8988T (cell line): ENCODE data around the gene DNASE1.

ENCODE experiments used
- DNase-seq: peaks from one replicate; pipeline ENCODE4 v3.0.0; 2011

The DNASE1 gene

DNA sequence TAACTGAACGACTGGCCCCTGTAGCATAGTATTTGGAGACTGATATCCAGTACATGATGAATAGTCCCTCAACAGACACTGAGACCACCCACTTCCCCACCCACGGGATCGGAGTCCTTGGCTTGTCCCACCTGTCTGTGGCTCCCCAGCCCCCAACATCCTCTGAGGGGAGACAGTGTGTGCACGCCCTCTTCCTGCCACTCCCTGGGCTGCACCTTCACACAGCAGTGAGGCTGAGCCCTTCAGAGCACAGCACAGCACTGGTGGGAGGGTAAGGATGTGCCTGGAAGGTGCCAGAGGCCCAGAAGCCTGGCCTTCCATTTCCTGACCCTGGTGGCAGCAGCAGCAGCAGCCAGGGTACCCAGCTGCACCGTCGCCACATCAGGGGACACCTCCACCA is 11.0 kb downstream of the DNASE1 start:
- DNase-seq, result no peak

DNA sequence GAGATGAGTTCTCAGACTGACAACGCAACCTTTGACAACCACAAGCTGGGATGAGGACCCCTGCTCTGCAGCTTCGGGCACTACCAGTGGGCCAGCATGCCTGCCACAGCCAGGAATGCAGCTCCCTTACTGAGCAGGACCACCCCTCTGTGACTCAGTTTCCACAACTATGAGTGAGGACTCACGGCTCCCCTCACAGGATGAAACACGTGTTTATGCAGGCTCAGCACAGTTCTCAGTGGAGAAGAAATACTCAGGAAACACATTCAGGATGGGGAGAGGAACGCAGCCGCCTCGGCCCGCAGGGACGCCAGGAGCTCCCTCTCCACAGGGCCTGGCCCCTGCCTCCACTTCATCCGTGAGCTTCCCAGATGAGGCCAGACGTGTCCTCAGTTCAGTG is 14.1 kb downstream of the DNASE1 start:
- no peak for DNase-seq

DNA sequence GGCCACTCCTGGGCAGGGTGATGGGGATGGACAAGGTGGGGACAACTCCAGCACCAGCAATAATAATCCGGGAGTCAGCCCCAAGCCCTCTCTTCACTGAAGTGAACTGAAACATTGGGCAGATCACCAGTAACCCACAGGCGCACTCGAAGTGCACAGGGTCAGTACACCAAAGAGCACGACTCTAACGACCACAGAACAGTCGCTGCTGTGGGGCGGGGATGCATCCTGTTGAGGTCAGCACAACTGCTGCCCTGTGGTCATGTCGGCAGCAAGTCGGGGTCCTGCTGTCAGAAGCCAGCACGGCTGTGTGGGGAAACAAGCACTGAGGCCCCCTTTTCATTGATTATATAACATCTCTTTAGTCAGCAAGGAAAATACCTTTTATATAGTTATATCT is 14.6 kb downstream of the DNASE1 start:
- DNase-seq, result no peak

DNA sequence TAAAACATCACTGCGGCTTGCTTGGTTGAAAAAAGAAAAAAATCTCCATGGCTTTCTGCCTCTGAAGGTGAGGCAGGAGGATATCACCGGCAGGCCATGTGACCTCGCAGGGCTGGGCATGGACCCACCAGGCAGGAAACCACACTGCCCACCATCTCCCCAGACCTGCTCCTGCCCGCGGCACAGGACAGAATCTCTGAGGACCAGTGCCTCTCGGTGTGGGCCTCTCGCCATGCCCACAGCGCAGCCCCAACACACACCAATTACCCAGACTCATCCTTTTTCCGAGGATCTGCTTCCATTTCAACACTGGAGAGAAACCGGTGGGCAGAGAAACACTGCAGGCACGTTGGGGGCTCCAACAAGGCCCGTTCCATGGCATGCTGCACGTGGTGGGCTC is 16.2 kb downstream of the DNASE1 start:
- DNase-seq, result no peak

DNA sequence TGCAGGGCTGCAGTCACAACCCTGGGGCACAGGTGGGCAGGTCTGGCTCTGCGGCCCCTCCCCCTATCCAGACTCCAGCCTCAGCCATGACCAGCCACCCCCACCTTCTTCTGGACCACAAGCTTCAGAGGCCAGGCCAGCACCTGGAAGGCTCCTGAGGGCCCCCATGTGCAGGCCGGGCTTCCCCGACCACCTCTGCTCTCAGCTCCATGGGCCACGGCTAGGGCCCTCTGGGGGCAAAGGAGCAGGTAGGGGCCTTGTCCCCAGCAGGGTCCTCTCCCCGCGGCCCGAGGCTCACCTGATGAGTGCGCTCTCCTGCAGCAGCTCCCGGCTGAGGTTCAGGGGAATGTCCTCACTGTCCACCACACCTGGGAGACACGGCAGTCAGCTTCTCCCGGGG is 16.9 kb downstream of the DNASE1 start:
- DNase-seq, result no peak

DNA sequence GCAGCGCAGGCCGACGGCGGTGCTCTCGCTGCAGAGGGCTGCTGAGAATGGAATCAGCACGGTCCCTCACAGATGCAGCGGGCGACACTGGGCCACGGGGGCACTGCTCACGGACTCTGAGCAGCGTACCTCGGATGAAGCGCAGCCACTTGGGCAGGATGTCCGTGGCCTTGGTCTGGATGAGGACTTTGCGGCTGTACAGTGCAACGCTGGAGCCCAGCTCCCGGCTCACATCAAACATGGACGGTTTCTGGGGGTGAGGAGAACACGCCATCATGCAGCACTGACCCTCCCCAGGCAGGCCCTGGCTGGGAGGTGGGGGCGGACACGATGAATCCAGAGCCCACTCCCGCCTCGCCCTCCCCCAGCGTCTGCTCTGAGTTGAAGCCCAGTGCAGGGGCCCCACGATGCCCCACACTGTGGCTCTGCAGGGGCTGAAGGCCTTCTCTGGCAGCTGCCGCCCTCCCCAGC is 18.1 kb downstream of the DNASE1 start:
- DNase-seq, result no peak

DNA sequence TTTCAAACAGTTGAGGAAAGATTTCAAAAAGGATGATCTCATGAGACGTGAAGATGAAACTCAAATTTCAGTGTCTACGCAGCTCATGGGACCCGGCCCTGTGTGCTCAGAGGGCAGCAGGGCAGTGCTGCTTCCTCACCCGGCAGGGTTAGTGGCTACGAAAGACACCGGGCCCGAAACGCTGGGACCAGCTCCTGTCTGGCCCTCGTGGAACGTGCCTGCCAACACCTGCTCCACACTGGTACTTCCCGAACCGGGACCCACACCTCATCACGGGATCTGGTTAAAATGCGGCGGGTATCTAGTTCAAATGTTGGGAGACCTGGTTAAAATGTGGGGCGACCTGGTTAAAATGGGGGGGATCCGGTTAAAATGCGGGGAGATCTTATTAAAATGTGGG is 18.7 kb downstream of the DNASE1 start:
- DNase-seq, result no peak

DNA sequence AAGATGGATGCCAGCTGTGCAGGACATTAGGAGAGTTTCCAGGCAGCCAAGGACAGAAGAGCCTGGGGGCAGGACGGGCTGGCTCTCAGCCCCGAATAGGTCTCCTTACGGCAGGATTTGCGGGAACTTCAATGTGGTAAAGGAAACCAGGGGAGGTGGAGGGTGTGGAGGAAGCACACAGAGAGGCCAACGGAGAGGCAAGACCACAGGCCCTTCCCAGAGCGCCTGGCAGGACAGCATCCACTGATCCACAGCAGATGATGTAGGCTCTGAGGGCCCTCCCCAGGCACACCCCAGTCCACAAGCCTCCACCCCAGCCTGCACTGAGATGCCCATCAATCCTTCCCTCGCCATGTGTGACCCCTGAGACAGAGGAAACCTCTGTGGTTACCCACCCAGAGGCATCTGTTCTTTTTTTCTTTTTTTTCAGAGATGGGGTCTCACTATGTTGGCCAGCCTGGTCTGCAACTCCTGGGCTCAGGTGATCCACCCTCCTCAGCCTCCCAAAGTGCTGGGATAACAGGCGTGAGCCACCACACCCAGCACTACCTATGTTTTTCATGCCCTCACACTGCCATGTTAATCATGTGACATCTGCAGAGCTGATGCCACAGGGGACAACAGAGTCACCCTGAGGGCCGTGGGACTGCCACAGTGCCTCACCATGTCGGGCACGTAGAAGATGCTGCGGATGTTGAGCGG is 19.3 kb downstream of the DNASE1 start:
- DNase-seq, result no peak

DNA sequence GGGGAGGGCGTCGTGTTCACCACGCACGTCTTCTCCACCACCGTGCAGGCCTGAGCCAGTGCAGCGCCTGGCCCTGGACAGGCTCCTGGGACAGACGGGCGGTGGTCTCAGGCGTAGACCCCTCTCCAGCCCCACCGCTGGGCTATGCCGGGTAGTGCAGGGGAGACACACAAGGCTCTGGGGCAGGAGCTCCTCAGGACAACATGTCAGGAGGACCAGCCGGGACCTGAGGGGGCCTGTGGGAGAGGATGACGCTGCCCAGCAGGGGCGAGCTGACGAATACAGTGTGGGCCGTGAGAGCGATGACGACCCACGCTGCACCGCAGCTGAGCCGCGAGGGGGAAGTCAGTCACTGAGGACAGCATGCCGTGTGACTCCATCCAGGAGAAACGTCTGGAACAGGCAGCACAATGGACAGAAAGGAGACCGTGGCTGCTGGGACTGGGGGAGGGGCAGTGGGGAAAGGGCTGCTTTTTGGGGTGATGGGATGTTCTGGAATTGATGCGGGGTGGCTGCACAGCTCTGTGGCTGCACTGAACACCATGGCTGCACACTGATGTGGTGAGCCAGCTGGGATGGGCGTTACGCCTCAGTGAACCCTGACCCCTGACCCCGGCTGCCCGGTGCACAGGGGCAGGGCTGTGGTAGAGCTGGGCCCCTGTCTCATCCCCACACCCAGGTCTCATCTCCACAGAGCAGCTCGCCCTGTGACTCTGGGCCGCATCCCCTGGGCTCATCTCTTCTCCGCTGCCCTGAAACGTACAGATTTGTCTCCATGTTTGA is 20.2 kb downstream of the DNASE1 start:
- no peak for DNase-seq

DNA sequence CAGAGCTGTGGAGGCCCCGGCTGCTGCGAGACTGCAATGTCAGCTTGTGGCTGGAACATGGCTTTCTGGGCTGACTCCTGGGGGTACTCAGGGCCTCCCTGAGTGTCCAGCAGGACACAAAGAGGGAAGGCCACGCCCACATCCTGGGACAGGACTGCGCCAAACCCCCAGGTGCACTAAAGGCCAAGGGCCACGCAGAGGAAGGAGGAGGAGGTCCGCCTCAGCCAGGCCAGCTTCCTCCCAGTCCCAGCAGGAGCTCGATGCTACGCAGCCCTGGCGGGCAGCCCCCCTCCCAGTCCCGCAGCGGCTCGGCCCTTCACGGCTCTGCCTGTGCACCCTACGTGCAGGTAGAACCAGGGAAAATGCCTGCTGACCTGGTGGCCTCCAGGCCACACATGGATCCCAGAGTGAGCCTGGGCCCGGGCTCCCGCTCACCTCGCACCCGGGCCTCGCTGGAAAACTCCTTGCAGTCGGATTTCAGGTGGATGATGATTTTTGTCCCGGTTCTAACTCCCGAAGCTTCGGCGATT is 21.2 kb downstream of the DNASE1 start:
- DNase-seq, result no peak

DNA sequence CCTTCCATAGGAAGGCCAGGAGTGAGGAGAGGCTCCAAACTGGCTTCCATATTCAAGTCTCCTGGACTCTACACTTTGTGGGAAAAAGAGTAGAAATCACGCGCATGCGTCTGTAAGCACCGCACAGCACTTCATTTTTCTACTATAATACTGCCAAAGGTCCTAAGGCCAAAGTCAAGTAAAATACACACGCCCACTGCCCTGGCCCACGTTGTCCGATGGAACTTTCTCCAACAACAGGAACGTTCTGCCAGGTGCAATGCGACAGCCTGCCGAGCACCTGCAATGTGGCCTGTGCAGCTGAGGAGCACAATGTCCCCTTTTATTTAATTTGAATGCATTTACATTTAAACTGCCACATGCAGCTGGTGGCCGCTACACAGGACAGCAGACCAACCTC is 23.5 kb downstream of the DNASE1 start:
- DNase-seq, result no peak

DNA sequence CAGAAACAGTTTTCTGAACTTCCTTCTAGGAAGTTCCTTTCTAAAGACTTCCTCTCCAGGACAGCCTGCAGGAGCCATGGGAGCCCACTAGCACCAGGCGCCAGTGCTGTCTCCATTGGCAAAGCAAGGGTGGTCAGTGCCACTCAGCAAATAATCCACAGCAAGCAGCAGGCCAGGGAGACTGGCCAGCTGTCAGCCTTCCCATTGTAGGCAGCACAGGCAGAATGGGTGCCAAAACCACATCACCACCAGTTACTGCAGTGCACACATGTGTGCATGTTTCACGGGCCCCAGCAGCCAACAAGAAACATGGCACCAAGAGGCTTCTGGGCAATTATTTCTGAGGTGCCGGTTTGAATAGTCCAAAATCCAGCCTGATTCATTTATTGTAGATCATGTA is 26.7 kb downstream of the DNASE1 start:
- no peak for DNase-seq

DNA sequence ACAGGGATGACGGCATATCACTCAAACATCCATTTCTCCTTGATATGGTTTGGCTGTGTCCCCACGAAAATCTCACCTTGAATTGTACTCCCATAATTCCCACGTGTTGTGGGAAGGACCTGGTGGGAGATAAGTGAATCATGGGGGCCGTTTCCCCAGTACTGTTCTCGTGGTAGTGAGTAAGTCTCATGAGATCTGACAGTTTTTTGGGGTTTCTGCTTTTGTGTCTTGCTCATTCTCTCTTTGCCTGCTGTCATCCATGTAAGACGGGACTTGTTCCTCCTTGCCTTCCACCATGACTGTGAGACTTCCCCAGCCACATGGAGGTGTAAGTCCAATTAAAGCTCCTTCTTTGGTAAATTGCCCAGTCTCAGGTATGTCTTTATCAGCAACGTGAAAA is 32.5 kb downstream of the DNASE1 start:
- no peak for DNase-seq

DNA sequence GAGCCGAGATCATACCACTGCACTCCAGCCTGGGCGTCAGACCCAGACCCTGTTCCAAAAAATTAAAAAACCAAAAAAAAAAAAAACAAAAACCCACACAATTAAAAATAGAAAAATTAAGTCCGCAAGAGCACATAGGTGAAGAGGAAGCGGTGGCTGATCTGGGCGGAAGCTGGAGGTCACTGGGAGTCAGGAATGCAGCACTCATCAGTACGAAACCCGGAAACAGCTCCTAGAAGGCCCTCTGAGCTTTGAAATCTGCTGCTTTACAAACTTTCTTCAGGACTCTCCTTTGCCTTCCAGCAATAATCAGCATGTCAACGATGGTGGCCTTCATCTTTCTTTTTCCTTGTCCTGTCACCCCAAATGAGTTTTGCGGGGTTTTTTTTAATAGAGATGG is 33.3 kb downstream of the DNASE1 start:
- no peak for DNase-seq

DNA sequence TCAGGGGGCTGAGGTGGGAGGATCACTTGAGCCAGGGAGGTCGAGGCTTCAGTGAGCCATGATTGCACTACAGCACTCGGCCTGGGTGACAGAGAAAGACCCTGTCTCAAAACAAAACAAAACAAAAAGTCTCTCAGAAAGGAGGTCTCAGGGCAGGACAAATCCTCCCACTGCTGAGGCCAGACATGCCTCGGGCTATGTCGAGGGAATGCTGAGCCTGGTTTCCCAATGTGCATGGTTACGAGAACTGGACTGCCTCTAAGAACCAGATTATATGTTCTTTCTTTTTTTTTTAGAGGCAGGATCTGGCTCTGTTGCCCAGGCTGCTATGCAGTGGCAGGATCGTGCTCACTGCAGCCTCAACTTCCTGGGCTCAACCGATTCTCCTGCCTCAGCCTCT is 35.2 kb downstream of the DNASE1 start:
- DNase-seq, result no peak

DNA sequence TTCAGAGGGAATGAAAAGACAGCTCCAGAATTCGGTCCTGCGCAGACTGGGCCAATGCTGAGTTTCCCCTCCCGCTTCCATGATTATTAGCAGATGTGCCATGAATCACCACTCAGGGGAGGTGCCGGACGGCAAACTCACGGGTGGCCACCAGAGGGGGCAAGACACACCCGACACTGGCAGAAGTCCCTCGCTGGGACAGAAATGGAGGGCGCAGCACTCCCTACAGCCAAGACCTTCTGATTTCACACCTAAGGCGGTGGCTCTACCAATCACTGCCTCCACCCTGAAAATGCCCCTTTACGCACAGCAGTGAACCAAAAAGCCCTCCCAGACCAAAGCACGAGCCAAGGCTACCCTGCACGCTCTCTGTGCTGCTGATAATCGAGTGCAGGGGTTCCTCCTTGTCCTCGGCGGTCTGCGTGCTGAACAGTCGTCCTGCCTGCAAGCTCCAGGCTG is 36.0 kb downstream of the DNASE1 start:
- peak; percentile 43 for DNase-seq

DNA sequence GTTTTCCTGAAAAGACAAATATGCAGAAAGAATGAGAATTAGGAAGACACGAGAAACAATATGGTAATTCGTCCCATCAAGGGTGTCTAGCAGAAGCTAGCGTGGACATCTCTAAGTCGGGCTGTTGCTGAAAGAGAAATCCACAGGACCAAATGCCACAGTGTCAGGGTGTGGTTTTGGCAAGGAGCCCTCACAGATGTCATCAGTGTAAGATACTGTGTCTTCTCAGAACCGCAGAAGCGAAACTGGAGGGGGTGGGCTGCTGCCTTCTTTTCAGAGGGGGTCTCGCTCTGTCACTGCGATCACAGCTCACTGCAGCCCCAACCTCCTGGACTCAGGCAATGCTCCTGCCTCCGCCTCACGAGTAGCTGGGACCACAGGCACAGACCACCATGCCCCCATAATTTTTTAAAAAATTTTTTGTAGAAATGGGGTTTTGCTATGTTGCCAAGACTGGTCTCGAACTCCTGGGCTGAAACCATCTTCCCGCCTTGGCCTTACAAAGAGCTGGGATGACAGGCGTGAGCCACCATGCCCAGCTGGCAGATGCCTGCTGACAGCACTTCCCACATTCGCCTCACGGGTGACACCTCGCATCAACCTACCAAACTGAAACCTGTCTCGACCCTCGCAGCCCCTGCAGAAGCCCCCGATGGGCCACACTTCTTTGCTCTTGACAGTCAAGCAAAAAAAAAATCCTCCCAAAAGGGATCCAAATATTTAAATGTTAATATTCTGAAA is 36.7 kb downstream of the DNASE1 start:
- no peak for DNase-seq

DNA sequence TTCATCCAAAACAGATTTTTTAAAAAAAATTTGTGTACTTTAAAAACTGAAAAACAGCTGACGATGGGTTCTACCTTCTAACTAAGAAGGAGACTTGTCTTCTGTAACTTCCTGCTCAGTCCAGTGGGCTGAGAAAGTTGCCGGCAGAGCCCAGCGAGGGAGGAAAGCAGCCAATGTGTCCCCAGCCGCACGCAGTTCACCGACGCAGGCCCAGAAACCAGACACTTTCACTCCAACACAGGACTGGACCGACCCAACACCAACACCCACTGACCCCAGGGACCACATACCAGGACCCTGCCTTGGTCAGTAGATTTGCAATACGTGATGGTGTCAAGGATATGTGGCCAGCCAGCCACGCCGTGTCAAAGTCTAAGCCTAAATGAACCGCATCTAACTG is 37.3 kb downstream of the DNASE1 start:
- no peak for DNase-seq

DNA sequence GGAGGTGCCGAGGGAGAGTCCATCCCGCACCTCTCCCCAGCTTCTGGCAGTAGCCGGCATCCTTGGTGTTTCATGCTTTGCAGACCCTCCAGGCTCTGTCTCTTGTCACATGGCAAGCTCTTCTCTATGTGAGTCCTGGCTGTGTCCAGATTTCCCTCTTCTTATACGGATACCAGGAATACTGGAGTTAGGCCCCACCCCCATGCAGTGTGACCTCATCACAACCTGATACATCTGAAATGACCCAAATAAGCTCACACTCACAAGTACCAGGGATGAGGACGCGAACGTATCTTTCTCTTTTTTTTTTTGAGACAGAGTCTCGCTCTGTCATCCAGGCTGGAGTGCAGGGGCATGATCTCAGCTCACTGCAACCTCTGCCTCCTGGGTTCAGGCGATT is 39.6 kb downstream of the DNASE1 start:
- DNase-seq, result no peak

DNA sequence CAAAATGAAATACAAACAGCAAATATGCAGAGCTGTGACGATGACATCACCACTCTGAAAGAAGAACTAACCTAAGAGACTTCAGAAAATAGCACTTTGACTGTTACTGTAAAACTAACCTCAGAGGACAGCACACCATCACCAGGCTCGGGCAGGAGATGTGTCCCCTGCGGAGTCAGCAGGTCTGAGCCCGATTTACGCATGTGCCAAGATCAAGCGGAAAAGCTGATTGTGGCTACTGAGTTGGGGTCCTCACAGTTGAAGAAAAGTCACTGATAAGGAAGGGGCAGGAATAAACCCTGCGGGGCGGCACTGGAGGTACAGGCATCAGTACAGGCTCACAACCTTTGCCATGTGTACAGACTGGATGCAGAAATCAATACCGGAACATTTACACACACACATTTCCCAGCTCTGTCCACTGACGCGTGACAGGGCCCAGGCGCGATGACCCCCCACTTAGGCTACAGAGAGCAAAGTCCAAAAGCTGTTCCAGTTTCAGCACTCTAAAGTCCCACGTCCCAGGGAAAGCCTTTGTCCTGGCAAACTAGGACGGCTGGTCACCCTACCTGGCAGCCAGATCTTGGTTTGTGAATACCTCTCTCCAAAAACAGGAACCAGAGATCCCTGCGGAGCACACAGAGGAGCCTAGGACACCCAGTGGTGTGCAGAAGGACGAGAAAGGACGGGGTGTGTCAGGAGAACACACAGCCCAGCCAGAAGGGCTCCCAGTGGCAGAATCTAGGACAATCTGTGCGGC is 41.3 kb downstream of the DNASE1 start:
- no peak for DNase-seq

DNA sequence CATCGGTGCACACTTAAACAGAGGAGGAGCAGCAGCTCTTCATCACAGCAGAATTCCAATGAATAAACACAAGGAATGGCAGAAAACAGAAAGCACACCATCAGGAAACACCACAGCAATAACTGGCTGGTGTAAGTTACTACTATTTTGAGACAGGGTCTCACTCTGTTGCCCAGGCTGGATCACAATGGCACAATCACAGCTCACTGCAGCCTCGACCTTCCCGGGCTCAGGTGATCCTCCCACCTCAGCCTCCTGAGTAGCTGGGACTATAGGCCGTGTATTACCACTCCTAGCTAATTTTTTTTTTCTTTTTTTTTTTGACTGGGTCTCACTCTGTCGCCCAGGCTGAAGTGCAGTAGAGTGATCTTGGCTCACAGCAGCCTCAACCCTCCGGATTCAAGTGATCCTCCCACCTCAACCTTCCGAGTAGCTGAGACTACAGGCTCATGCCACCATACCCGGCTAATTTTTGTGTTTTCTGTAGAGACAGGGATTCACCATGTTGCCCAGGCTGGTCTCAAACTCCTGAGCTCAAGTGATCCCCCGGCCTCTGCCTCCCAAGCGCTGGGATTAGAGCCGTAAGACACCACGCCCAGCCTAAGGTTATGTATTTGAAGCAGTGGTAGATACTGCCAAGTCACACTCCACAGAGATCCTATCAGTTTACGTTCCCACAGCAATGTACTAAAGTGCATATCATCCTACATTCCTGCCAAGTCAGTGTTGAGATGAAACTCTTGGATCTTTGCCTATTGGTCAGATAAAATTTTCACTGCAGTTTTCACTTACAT is 42.1 kb downstream of the DNASE1 start:
- DNase-seq, result no peak

DNA sequence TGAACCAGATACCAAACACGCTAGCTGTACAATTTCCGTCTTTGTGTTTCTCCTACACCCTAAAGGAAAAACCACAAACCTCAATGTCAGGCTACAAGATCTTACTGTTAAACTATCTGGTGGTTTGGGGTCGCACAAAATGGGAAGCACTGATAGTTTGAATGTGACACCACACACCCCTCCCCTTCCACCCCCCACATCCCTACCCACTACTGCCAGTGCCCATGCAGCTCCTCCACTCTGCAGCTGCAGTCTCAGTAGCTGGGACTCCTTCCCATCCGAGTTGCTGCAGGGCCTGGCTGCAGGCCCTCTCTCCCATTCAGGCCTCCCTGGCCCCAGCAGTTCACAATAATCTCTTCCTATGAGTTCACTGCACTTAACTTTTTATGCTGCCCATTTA is 44.5 kb downstream of the DNASE1 start:
- DNase-seq, result no peak
